Neural progenitor cell (in vitro differentiated cells): Measurements from ENCODE around the gene PDSS1.

Experiments
- EZH2 ChIP-seq: fragments of 200-600 bp; sonication (generic); IDR thresholded peaks from 2 replicates; pipeline ENCODE4 v1.6.1; 2017; ENCODE audit warnings: antibody characterized with exemption, mild to moderate bottlenecking, moderate library complexity
- TF ChIP-seq, protein P1 (sequence below): fragments of 200-600 bp; sonication (generic); IDR thresholded peaks from 2 replicates; pipeline ENCODE4 v1.5.1; 2017; ENCODE audit warnings: antibody characterized with exemption, mild to moderate bottlenecking

DNA sequence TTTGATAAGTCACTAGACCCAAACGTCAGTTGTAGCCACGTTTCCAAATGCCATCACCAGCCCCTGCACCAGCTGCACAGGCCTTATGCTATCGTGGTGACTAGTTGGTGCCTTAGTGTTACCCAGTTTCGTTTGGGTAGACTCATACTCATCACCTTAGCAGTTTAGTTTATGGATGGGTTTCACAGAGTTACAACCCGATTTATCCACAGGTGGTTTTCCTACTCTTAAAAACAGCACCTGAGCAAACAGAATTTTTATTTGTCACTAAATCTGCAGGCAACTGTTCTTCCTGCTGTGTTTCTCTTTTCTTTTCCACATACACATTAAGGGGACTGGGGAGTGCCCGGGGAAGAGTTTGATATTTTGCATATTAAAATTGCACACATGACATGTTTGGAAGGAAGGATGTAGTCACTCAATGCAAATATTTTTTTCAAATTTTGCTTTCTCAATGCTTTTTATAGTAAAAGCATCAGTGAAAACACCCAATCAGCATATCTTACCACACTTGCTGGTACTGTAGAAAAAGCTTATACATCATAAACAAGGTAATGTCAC is 41.6 kb downstream of the PDSS1 start:
- TF ChIP-seq, protein P1, sequence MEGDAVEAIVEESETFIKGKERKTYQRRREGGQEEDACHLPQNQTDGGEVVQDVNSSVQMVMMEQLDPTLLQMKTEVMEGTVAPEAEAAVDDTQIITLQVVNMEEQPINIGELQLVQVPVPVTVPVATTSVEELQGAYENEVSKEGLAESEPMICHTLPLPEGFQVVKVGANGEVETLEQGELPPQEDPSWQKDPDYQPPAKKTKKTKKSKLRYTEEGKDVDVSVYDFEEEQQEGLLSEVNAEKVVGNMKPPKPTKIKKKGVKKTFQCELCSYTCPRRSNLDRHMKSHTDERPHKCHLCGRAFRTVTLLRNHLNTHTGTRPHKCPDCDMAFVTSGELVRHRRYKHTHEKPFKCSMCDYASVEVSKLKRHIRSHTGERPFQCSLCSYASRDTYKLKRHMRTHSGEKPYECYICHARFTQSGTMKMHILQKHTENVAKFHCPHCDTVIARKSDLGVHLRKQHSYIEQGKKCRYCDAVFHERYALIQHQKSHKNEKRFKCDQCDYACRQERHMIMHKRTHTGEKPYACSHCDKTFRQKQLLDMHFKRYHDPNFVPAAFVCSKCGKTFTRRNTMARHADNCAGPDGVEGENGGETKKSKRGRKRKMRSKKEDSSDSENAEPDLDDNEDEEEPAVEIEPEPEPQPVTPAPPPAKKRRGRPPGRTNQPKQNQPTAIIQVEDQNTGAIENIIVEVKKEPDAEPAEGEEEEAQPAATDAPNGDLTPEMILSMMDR = no peak
- TF ChIP-seq EZH2 = no peak
